Measurements from ENCODE around the gene TMTC2. TPM values are rescaled to one million over a fixed set of nuclear protein-coding genes. Genes with fewer than 3 reads are reported as not detected.

Gene TMTC2
- total RNA-seq, 2 experiments from 2014 or later: 2.5 to 3.1 TPM

DNA sequence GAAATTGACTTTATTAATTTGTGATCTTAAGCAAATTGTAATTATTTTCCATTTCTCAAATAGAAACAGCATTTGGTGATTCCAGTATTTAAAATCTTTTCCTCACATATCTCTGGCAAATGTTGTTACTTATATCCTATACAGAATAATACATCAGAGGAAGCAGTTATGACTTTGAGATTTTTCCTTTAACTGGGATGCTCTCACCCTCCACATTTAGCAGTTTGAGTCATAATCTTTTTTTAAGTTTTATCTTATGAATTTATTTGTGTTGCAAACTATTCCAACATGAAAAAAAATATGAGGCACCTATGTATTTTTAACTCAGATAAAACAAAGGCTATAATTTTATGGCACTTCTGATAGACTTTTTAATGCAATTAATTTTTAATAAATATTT lies 311.8 kb downstream of the TMTC2 start:
- intact Hi-C loops (cut with micrococcal nuclease): no loop called here
- TF ChIP-seq, protein P1, sequence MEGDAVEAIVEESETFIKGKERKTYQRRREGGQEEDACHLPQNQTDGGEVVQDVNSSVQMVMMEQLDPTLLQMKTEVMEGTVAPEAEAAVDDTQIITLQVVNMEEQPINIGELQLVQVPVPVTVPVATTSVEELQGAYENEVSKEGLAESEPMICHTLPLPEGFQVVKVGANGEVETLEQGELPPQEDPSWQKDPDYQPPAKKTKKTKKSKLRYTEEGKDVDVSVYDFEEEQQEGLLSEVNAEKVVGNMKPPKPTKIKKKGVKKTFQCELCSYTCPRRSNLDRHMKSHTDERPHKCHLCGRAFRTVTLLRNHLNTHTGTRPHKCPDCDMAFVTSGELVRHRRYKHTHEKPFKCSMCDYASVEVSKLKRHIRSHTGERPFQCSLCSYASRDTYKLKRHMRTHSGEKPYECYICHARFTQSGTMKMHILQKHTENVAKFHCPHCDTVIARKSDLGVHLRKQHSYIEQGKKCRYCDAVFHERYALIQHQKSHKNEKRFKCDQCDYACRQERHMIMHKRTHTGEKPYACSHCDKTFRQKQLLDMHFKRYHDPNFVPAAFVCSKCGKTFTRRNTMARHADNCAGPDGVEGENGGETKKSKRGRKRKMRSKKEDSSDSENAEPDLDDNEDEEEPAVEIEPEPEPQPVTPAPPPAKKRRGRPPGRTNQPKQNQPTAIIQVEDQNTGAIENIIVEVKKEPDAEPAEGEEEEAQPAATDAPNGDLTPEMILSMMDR (IDR thresholded peaks at IDR 0.05): no peak

DNA sequence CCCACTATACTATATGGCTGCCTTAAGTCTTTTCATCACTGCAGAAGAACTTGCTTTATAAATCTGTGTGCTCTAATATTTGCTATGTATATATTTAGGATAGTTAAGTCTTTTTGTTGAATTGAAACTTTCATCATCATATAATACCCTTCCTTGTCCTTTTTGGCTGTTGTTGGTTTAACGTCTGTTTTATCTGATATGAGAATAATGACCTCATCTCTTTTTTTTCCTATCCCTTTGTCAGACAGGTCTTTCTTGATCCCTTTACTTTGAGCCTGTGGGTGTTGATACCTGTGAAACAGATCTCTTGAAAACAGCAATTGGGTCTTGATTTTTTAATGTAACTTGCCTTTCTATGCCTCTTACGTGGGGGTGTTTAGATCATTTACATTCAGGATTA lies 316.3 kb downstream of the TMTC2 start:
- peaks cover 1% of the 10 kb centered on the region for H3K36me3 Mint-ChIP-seq (ENCODE audit: low read depth)
- ChIA-PET POLR2A (no interaction called here), CTCF (no interaction called here)
- H3K27ac Mint-ChIP-seq: no peak overlapping the region
- TF ChIP-seq, protein P1 (IDR thresholded peaks at IDR 0.05): no peak
- H3K27me3 Mint-ChIP-seq: no peaks in the 10 kb centered on the region
- intact Hi-C loops (cut with micrococcal nuclease): no loop called here
- no peak for DNase-seq
- no peaks in the 10 kb centered on the region for H3K4me1 Mint-ChIP-seq (ENCODE audit: low read depth)
- no peak overlapping the region for H3K4me3 Mint-ChIP-seq
- no peak for ATAC-seq
- peaks cover 6% of the 10 kb centered on the region for H3K9me3 Mint-ChIP-seq

More for the DNA sequence above, 311.8 kb downstream of the TMTC2 start:
- no peaks in the 10 kb centered on the region for H3K4me1 Mint-ChIP-seq (ENCODE audit: low read depth)
- ATAC-seq (no peak), DNase-seq (no peak)
- H3K4me3 Mint-ChIP-seq: no peak overlapping the region
- POLR2A ChIA-PET: no interaction called here
- H3K9me3 Mint-ChIP-seq: no peaks in the 10 kb centered on the region
- H3K36me3 Mint-ChIP-seq (ENCODE audit: low read depth): no peaks in the 10 kb centered on the region
- H3K27ac Mint-ChIP-seq: no peak overlapping the region
- H3K27me3 Mint-ChIP-seq: no peaks in the 10 kb centered on the region
- CTCF ChIA-PET: no interaction called here

DNA sequence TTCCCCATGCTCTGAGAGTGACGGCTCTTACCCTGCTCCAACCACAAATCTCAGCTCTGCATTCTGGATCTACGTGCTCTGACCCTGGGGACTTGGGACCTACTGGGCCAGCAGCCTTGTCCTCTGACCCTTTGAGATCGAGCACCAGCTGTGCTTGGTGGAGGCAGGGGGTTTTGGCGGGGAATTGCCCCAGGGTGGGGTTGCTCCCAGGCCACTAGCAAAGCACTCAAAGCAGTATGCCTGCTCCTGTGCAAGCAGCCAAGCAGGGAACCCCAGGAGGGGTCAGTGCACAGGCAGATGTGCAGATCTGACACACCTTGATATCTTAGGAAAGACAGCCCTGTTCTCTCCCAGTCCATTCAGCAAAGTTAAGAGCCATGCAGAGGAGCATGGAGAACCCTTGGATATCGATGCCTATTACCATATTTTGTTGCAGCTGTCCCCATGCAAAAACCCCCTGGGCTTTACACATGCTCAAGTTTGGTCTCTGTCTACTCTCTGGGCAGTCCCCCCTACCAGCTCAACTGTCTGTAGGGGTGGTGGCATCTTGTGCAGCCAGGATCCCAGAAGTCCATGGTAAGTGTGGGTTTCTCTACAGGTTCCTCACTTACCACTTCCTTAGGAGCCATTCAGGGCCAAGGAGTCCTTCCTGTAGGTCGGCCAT lies 319.0 kb downstream of the TMTC2 start:
- Mint-ChIP-seq H3K4me1 (ENCODE audit: low read depth) (no peaks in the 10 kb centered on the region), H3K27ac (no peak overlapping the region), H3K9me3 (peaks cover 24% of the 10 kb centered on the region), H3K4me3 (no peak overlapping the region), H3K36me3 (ENCODE audit: low read depth) (peaks cover 9% of the 10 kb centered on the region), H3K27me3 (no peaks in the 10 kb centered on the region)
- intact Hi-C loops (cut with micrococcal nuclease): no loop called here
- ATAC-seq (no peak), DNase-seq (no peak)
- ChIA-PET POLR2A (no interaction called here), CTCF (interaction anchor here (1.2 kb wide), 1 partner anchor 14 kb away, joined by 3 read pairs; no protein-coding TSS in a partner anchor)
- TF ChIP-seq, protein P1 (IDR thresholded peaks at IDR 0.05): no peak

- no peaks in the 10 kb centered on the region for H3K27me3 Mint-ChIP-seq
- no peaks in the 10 kb centered on the region for H3K4me1 Mint-ChIP-seq (ENCODE audit: low read depth)
- peaks cover 27% of the 10 kb centered on the region for H3K9me3 Mint-ChIP-seq
- H3K36me3 Mint-ChIP-seq (ENCODE audit: low read depth): peaks cover 11% of the 10 kb centered on the region
- TF ChIP-seq, protein P1 (IDR thresholded peaks at IDR 0.05): no peak
- ATAC-seq (no peak), DNase-seq (no peak)
- POLR2A ChIA-PET: no interaction called here
- intact Hi-C loops (cut with micrococcal nuclease): no loop called here
- CTCF ChIA-PET: no interaction called here
- H3K27ac Mint-ChIP-seq: no peak overlapping the region
- H3K4me3 Mint-ChIP-seq: no peak overlapping the region
Observed at GRCh38 chr12:83008703-83009102, 322.0 kb downstream of the TMTC2 start.

- Mint-ChIP-seq H3K4me3 (no peak overlapping the region), H3K9me3 (peaks cover 27% of the 10 kb centered on the region), H3K27me3 (no peaks in the 10 kb centered on the region), H3K27ac (no peak overlapping the region), H3K36me3 (ENCODE audit: low read depth) (peaks cover 11% of the 10 kb centered on the region), H3K4me1 (ENCODE audit: low read depth) (no peaks in the 10 kb centered on the region)
- TF ChIP-seq, protein P1 (IDR thresholded peaks at IDR 0.05): no peak
- ChIA-PET POLR2A (no interaction called here), CTCF (no interaction called here)
- intact Hi-C loops (cut with micrococcal nuclease): no loop called here
- ATAC-seq: no peak
- DNase-seq: no peak
Observed at GRCh38 chr12:83010169-83010804, 323.6 kb downstream of the TMTC2 start.

Data from activated CD8-positive, alpha-beta T cell treated with anti-CD3 and anti-CD28 coated beads for 36 hours (primary cell).